ENCODE results near the gene BMPR1B.

- TF ChIP-seq CTCF (IDR thresholded peaks at IDR 0.05) (no peak), POLR2AphosphoS5 (IDR thresholded peaks at IDR 0.05; ENCODE audit: low read depth, low read length) (no peak), REST (IDR thresholded peaks at IDR 0.05; ENCODE audit: insufficient read depth in 1 of 2, low read depth in 2 of 2, low read length in 1 of 2) (no peak)
These were observed 53.9 kb downstream of the BMPR1B start for GRCh38 chr4:94811643-94812042.
